Central memory CD4-positive, alpha-beta T cell (primary cell): ENCODE results near the gene SNX2.
"Not testable (repeated sequence)": the region's sequence is repeated elsewhere in the genome, so short reads cannot be mapped to it uniquely, and the experiment has no call there.

ENCODE experiments used
- DNase-seq: peaks from one replicate; pipeline ENCODE4 v3.0.0; 2022
- total RNA-seq, 3 experiments: gene quantifications; one replicate each; lab custom pipeline; 2026; lab: John Stamatoyannopoulos, UW

SNX2 gene, protein sequence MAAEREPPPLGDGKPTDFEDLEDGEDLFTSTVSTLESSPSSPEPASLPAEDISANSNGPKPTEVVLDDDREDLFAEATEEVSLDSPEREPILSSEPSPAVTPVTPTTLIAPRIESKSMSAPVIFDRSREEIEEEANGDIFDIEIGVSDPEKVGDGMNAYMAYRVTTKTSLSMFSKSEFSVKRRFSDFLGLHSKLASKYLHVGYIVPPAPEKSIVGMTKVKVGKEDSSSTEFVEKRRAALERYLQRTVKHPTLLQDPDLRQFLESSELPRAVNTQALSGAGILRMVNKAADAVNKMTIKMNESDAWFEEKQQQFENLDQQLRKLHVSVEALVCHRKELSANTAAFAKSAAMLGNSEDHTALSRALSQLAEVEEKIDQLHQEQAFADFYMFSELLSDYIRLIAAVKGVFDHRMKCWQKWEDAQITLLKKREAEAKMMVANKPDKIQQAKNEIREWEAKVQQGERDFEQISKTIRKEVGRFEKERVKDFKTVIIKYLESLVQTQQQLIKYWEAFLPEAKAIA
- 47.1 to 64.7 (median 57.3) reads per million in 3 experiments for total RNA-seq

DNA sequence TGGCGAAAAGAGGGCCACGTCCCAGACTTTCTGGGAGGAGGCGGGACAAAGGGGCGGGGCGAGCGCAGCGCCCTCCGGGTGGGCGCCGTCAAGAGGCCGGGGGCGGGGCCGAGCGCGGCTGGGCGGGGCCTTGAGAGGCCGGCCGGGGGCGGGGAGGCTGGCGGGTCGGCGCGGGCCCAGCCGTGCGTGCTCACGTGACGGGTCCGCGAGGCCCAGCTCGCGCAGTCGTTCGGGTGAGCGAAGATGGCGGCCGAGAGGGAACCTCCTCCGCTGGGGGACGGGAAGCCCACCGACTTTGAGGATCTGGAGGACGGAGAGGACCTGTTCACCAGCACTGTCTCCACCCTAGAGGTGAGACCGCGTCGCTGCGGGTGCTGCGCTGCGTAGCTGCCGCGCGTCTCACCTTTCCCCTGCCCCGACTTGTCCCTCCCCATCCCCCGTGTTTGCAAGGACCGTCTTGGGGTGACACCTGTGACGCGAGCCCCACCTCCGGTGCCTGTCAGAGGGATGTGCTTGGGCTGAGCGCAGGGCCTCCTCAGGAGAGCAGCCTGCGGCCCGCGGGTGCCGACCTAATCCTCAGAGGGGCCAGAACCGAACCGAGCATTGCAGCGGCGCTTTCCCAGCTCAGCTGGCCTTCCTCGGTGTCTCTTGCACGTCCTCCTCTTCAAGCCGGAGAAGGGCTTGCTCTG is at the start of gene SNX2:
TSS of gene SNX2 (plus strand) at position 220 of the 689 bp plus-strand sequence. CDS start at position 244, 24 bp downstream.
- peak; percentile 85 for DNase-seq

GRCh38 chr5:122727112-122727541 is 47.8 kb upstream of the SNX2 start:
- DNase-seq, result no peak

GRCh38 chr5:122730037-122730436 is 44.8 kb upstream of the SNX2 start:
- no peak for DNase-seq

DNA sequence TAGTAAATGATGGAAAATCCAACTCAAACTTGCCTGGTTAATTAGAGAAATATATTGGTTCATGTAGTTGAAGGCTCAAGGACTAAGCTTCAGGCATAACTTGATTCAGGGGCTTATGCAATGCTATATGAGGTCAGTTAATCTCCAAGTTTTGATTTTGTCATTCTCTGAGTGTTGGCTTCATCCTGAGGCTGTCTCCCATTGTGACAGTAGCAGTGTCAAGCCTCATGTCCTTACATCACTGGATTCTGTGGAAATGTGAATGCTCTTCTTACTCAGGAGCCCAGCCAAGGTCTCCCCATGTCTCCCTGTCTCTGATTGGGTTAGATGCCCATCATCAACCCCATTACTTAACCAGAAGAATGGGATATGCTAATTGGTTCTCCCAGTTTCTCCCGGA is 44.4 kb upstream of the SNX2 start:
- no peak for DNase-seq

GRCh38 chr5:122736086-122736845 is 38.6 kb upstream of the SNX2 start:
- no peak for DNase-seq

DNA sequence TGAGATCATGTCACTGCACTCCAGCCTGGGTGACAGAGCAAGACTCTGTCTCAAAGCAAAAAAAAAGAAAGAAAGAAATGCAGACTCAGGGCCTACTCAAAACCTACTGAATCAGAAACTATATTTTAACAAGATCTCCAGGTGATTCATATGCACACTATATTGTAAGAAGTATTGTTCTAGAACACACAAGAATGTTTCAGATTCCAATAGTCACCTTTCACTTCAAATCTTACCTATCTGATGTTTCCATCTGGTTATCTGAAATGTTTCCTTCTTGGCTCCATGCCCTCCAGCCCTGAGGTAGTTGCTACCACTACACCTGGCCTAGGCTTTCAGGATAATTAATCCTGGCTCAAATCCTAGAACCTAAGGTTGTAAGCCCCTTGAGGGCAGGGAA is 36.8 kb upstream of the SNX2 start:
- no peak for DNase-seq

DNA sequence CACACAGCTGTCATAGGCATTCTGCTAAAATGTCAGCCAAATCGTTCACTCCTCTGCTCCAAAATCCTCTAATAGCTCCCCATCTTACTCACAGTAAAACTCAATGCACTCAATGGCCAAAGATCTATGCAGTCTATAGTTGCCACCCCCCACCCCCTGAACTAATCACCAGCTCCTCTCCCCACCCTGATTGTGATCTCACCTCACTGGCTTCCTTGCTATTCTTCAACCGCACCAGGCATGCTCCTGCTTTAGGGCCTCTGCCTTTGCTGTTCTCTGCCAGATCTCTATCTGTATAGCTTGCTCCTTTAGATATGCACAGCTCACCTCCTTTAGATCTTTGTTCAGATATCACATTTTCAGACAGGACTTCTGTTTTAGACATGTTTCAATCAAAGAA is 33.2 kb upstream of the SNX2 start:
- DNase-seq, result no peak

- DNase-seq, result no peak
Observed at GRCh38 chr5:122743261-122743660, 31.6 kb upstream of the SNX2 start.

DNA sequence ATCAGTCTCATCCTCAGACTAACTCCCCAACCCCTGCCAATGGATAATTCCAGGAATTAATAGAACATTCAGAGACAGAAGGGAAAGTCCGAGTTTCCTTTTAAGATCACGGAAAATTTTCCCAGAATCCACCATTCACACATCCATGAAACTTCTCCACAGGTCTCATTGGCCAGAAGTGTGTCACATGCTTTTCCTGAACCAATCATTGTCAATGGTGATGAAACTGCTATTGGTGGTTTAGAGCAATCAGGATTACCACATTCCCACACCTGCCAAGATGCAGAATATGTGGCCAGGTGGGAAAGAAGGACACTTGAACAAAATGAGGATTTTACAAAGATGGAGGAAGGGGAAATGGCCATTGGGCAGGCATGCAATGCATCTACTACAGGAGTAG is 29.3 kb upstream of the SNX2 start:
- no peak for DNase-seq

DNA sequence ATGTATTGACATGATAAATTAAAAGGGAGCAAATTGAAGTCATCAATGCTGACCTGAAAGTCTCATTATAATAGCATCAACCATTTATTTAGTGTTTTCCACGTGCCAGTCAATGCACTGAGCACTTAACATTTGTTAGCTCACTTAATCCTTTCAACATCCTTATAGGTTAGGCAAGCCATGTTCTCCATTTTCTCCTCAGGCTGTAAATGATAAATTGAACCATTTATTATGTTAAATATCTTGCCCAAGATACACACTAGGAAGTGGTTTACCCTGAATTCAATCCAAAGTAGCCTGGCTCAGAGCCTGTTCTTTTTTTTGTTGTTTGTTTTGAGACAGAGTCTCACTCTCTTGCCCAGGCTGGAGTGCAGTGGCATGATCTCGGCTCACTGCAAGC is 25.0 kb upstream of the SNX2 start:
- DNase-seq, result no peak

DNA sequence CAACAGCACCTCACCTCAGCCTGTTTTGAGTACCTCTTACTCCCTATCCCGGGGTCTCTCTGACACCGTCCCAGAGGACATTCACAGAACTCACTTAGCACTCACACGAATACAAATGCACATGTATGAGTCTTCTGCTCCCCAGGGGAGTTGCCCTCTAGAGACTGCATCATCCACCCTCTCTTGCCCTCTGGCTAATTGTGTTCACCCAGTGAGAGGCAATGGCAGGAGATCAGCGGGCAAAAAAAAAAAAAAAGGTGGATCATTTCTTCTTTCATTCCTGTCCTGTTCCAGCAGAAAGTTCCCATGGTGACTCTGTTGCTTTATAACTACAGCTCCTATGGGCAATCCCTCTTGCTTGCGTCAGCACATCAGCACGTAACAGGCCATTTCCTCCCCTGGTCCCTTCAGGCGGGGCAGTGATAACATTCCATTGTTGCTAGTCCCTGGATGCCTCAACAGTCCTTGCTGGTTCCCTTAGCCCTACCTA is 23.5 kb upstream of the SNX2 start:
- no peak for DNase-seq

DNA sequence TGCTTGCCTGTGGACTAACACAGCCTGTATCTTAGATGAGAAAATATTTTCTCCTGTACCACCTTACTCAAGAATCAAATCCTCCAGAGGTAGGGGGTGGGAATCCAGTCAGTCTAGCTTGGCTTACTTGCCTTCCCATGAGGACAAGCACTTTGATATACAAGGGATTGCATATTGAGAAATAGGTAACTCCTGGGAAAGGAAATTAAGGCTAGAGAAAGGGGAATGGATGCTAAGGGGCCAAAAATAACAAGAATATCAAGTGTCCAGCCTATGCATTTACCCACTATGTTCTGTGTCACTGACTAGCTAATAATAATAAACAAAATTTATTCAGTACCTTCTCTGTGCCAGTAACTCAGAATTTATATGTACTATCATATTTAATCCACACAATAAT is 21.4 kb upstream of the SNX2 start:
- no peak for DNase-seq

GRCh38 chr5:122755783-122756182 is 19.1 kb upstream of the SNX2 start:
- DNase-seq, result no peak

GRCh38 chr5:122756264-122756911 is 18.5 kb upstream of the SNX2 start:
- DNase-seq, result no peak

DNA sequence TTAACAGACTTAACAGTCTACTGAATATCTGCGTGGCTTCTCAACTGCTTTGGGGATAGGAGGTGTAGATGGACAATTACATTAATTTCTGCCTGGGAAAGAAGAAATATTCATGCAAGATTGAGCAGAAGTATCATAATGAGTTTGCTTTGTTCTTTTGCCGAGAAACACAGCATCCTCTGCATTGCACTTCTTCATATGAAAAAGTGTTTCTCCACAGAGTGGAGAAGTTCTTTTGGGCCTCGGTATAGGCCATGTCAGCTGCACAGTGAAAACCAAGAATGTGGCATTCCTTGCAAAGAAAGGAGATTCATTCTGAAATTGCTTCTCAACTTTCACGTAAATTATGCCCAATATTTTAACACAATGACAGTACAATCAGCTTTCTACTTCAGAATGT is 17.6 kb upstream of the SNX2 start:
- DNase-seq, result no peak

DNA sequence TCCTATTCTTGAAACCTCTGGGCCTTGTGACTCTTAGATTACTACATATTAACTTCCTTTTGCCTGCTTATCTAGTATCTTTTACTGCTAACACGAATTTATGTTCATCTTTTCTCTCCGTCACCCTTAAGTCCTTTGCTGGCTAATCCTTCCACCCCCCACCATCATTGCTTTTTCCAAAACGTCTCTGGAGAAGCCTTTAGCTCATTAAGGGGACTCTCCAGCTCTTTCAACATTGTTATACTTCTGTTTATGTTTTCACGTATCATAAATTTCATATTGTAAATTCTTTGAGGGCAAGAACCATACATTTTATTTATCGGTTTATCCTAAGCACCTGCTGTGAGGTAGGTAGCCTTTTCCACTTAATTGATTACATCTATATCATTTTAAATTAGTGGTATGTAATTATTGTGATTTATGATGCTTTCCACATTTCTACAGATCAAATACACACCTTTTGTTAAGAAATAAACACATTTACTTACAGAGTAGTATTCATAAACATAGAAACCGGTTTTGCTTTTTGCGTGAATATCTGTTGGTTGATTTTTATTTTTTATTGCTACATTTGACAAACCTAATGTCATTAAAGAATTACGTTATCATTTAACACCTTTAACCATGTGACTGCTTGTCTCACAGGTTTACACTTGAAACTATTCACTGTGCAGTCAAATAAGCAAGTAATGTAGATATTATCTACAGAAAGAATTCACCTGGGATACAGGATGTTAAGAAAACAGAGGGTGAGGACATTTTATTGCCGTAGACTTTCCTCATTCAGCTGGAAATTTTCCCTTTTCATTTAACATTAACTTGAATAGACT is 15.4 kb upstream of the SNX2 start:
- DNase-seq, result no peak

DNA sequence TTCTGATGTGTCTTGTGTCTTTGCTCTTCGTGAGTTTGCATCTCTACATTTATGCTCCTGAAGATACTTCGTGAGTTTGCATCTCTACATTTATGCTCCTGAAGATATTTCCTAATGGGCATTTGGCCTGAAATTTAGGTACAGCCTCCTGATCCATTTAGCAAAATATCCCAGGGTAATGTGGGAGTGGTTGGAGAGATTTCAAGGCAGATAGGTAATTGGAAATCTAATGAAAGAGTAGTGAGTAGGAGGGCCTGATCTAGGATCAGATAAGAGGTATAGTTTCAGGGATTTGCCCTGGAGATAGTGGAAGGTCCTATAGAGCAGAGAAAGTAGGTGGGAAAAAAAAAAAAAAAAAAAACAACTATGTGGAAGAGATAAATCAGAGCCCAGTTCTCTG is 14.6 kb upstream of the SNX2 start:
- no peak for DNase-seq

- DNase-seq, result no peak
Observed at GRCh38 chr5:122761115-122761514, 13.8 kb upstream of the SNX2 start.

DNA sequence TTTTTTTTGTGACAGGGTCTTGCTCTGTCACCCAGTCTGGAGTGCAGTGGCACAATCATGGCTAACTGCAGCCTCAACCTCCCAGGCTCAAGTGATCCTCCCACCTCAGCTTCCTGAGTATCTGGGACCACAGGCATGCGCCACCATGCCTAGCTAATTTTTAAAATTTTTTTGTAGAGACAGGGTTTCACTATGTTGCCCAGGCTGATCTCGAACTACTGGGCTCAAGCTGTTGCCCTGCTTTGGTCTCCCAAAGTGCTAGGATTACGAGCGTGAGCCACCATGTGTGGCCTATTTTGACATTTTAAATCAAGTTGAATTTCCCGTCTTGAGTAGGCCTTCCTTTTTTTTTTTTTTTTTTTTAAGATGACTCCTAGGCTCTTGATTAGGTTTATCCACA is 13.0 kb upstream of the SNX2 start:
- not testable (repeated sequence) for DNase-seq

DNA sequence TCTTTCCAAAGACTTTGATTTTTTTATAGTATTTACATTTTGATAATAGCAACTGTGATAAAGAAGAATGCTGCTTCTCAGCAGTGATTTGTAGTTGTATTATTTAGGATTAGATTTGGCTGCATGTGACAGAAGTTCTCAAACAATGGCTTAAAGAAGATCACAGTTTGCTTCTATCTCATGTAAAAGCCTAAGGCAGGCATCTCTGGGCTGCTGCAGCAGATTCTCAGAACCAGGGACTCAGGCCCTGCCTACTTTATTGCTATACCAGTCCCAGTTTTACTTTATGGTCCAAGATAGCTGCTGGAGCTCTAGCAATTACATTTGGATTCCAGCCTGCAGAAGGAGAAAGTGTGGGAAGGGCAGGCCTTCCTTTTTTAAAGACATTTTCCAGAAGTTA is 8.8 kb upstream of the SNX2 start:
- no peak for DNase-seq

- DNase-seq, result no peak
Observed at GRCh38 chr5:122770477-122770876, 4.4 kb upstream of the SNX2 start.

DNA sequence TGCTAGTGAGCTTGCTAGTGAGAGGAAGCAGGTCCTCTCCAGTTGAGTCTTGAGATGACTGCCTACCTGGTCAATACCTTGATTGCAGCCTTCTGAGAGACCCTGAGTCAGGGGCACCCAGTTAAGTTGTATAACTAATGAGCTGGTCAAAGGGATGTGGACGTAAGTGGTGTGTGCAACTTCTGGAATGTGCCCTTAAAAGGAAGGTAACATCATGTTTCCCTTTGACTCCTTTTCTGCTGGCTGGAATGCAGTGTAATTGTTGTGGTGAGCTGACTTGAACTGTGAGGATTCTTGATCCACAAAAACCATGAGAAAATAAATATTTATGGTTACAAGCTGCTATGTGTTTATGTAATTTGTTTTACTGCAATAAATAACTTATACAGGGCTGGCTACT is 2.4 kb upstream of the SNX2 start:
- no peak for DNase-seq
